ENCODE measurements around the gene JAK2.

DNA sequence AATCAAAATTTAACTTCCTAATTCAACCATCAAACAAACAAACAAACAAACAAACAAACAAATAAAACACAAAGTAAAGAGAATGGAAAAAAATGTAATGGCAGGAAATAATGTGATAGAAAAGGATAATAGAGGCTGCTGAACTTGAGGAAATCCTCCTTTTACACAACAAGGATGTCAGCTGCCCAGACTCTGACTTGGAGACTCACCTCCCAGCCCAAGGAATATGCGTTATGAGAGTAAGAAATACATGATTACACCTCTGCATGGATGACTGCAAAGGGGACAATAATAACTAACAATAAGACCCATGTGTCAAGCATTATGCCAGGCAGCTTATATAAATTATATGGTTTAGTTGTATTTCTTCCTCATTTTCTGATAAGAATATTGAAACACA lies 46.6 kb upstream of the JAK2 start:
- TF ChIP-seq, protein P1, sequence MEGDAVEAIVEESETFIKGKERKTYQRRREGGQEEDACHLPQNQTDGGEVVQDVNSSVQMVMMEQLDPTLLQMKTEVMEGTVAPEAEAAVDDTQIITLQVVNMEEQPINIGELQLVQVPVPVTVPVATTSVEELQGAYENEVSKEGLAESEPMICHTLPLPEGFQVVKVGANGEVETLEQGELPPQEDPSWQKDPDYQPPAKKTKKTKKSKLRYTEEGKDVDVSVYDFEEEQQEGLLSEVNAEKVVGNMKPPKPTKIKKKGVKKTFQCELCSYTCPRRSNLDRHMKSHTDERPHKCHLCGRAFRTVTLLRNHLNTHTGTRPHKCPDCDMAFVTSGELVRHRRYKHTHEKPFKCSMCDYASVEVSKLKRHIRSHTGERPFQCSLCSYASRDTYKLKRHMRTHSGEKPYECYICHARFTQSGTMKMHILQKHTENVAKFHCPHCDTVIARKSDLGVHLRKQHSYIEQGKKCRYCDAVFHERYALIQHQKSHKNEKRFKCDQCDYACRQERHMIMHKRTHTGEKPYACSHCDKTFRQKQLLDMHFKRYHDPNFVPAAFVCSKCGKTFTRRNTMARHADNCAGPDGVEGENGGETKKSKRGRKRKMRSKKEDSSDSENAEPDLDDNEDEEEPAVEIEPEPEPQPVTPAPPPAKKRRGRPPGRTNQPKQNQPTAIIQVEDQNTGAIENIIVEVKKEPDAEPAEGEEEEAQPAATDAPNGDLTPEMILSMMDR (IDR thresholded peaks at IDR 0.05; ENCODE audit: low read length) = no peak
- no peak for TF ChIP-seq EZH2 (IDR thresholded peaks at IDR 0.05; ENCODE audit: borderline replicate concordance, low read length)

All from OCI-LY1 (cell line).